Measurements from ENCODE around the gene MLXIP. TPM values are rescaled to one million over a fixed set of nuclear protein-coding genes. Genes with fewer than 3 reads are reported as not detected.

Gene MLXIP
- total and polyA plus RNA-seq, 2 experiments from 2014 or later: 16.2 to 23.0 TPM

DNA sequence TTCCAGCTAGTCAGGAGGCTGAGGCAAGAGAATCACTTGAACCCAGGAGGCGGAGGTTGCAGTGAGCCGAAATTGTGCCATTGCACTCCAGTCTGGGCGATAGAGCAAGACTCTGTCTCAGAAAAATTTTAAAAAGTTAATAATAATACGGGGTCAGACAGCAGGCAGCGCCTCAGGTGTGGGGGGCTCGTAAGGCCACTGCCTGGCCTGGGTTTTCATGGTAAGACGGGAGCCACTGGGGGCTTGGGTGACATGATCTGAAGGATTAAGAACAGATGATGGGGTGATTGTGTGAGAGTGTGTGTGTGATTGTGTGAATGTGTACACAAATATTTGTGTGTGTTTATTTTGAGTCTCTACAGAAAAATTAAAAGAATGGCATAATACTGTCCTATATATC lies 33.3 kb upstream of the MLXIP start:
- no peak overlapping the region for H3K27ac Mint-ChIP-seq
- no peak for ATAC-seq
- no peak for TF ChIP-seq CREB1 (CRISPR knock-in tag; IDR thresholded peaks at IDR 0.05; ENCODE audit: low read depth)
- TF ChIP-seq, protein P1, sequence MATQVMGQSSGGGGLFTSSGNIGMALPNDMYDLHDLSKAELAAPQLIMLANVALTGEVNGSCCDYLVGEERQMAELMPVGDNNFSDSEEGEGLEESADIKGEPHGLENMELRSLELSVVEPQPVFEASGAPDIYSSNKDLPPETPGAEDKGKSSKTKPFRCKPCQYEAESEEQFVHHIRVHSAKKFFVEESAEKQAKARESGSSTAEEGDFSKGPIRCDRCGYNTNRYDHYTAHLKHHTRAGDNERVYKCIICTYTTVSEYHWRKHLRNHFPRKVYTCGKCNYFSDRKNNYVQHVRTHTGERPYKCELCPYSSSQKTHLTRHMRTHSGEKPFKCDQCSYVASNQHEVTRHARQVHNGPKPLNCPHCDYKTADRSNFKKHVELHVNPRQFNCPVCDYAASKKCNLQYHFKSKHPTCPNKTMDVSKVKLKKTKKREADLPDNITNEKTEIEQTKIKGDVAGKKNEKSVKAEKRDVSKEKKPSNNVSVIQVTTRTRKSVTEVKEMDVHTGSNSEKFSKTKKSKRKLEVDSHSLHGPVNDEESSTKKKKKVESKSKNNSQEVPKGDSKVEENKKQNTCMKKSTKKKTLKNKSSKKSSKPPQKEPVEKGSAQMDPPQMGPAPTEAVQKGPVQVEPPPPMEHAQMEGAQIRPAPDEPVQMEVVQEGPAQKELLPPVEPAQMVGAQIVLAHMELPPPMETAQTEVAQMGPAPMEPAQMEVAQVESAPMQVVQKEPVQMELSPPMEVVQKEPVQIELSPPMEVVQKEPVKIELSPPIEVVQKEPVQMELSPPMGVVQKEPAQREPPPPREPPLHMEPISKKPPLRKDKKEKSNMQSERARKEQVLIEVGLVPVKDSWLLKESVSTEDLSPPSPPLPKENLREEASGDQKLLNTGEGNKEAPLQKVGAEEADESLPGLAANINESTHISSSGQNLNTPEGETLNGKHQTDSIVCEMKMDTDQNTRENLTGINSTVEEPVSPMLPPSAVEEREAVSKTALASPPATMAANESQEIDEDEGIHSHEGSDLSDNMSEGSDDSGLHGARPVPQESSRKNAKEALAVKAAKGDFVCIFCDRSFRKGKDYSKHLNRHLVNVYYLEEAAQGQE (IDR thresholded peaks at IDR 0.05; ENCODE audit: unreplicated experiment): no peak

DNA sequence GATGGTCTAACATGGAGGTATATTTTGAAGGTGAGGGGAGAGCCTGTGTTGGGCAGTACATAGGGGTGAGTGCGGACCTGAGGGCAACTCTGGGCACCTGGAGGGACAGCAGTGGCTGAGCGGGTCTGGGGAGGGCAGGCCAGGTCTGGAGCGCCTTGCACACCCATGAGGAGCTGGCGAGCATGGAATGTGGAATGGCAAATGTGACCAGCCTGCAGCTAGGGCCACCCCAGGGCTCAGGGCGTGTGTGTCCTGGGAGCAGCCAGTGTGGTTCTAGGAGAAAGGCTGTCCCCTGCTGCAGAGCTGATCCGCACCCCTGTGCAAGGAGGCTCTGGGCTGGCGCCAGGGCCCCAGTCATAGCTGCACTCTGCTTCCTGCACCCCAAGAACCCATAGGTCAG lies 32.4 kb upstream of the MLXIP start:
- Histone ChIP-seq H2AFZ (no peak overlapping the region), H4K20me1 (replicated peaks; ENCODE audit: insufficient read depth) (no peaks in the 10 kb centered on the region), H3F3A (replicated peaks; ENCODE audit: low read depth) (no peaks in the 10 kb centered on the region), H3K4me1 (ENCODE audit: insufficient read depth) (no peaks in the 10 kb centered on the region), H3K9me2 (ENCODE audit: insufficient read depth) (no peaks in the 10 kb centered on the region), H3K79me2 (replicated peaks; ENCODE audit: insufficient read depth) (no peaks in the 10 kb centered on the region), H3K4me2 (no peak overlapping the region), H3K27me3 (ENCODE audit: insufficient read depth) (no peaks in the 10 kb centered on the region), H3K36me3 (ENCODE audit: insufficient read depth) (no peaks in the 10 kb centered on the region), H3K4me3 (no peak overlapping the region), H3K27ac (ENCODE audit: low read depth) (no peak overlapping the region)
- Mint-ChIP-seq H3K4me3 (no peak overlapping the region), H3K9me3 (peaks cover 6% of the 10 kb centered on the region; the same call in 2 of the 3 replicates), H3K4me1 (0 out of 3 replicates have a peak, but pooled peaks cover 3% of the 10 kb centered on the region), H3K36me3 (ENCODE audit: low read depth) (peaks cover 57% of the 10 kb centered on the region), H3K27me3 (ENCODE audit: insufficient read depth, low read depth, poor library complexity) (peaks cover 16% of the 10 kb centered on the region), H3K27ac (no peak overlapping the region)
- ATAC-seq (no peak), DNase-seq (ENCODE audit: low spot score) (no peak)
- TF ChIP-seq EZH2 (IDR thresholded peaks at IDR 0.05; ENCODE audit: low read depth, unreplicated experiment): no peak
- TF ChIP-seq, protein P2, sequence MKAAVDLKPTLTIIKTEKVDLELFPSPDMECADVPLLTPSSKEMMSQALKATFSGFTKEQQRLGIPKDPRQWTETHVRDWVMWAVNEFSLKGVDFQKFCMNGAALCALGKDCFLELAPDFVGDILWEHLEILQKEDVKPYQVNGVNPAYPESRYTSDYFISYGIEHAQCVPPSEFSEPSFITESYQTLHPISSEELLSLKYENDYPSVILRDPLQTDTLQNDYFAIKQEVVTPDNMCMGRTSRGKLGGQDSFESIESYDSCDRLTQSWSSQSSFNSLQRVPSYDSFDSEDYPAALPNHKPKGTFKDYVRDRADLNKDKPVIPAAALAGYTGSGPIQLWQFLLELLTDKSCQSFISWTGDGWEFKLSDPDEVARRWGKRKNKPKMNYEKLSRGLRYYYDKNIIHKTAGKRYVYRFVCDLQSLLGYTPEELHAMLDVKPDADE (IDR thresholded peaks at IDR 0.05): no peak
- no peak for TF ChIP-seq POLR2AphosphoS5 (IDR thresholded peaks at IDR 0.05; ENCODE audit: low read depth)
- no peak for TF ChIP-seq STAT1 (IDR thresholded peaks at IDR 0.05; ENCODE audit: unreplicated experiment)
- TF ChIP-seq, protein P1 (IDR thresholded peaks at IDR 0.05; ENCODE audit: unreplicated experiment): no peak
- no peak for TF ChIP-seq ZNF114 (CRISPR knock-in tag; IDR thresholded peaks at IDR 0.05)

More for the DNA sequence above, 33.3 kb upstream of the MLXIP start:
- Histone ChIP-seq H3K79me2 (replicated peaks; ENCODE audit: insufficient read depth) (no peaks in the 10 kb centered on the region), H3K36me3 (ENCODE audit: insufficient read depth) (no peaks in the 10 kb centered on the region), H3K4me1 (ENCODE audit: insufficient read depth) (no peaks in the 10 kb centered on the region), H3K4me2 (no peak overlapping the region), H3K27me3 (ENCODE audit: insufficient read depth) (no peaks in the 10 kb centered on the region), H3K27ac (ENCODE audit: low read depth) (no peak overlapping the region), H2AFZ (no peak overlapping the region), H3F3A (replicated peaks; ENCODE audit: low read depth) (no peaks in the 10 kb centered on the region), H3K9me2 (ENCODE audit: insufficient read depth) (no peaks in the 10 kb centered on the region), H4K20me1 (replicated peaks; ENCODE audit: insufficient read depth) (no peaks in the 10 kb centered on the region), H3K4me3 (no peak overlapping the region)
- H3K4me1 Mint-ChIP-seq: 0 out of 3 replicates have a peak, but pooled peaks cover 3% of the 10 kb centered on the region
- no peak for DNase-seq (ENCODE audit: low spot score)
- H3K4me3 Mint-ChIP-seq: no peak overlapping the region
- peaks cover 16% of the 10 kb centered on the region for H3K27me3 Mint-ChIP-seq (ENCODE audit: insufficient read depth, low read depth, poor library complexity)
- H3K36me3 Mint-ChIP-seq (ENCODE audit: low read depth): peaks cover 63% of the 10 kb centered on the region
- H3K9me3 Mint-ChIP-seq: peaks cover 6% of the 10 kb centered on the region; the same call in 2 of the 3 replicates
